GM19455 (cell line): Measurements from ENCODE around the gene CUL4B.
A peak's percentile ranks its signal among the peaks of the same experiment; 100 is the strongest.
"Not testable (repeated sequence)": the region's sequence is repeated elsewhere in the genome, so short reads cannot be mapped to it uniquely, and the experiment has no call there.

Experiments used
- ATAC-seq: cut with Tn5 transposase; IDR thresholded peaks from one replicate; pipeline ENCODE4 v1.9.1; 2021; ENCODE audit not compliant: unreplicated experiment

Gene CUL4B

GRCh38 chrX:120560842-120561633 is at the start of gene CUL4B:
Gene CUL4B (minus strand): TSS chrX:120560962. CDS start chrX:120560638, 324 bp downstream.
- peak; percentile 81 for ATAC-seq

GRCh38 chrX:120604361-120604782 is 43.6 kb upstream of the CUL4B start:
- ATAC-seq = peak; percentile 64

- peak; percentile 93 for ATAC-seq
These were observed 43.1 kb upstream of the CUL4B start, which contains the start of gene MCTS1 for GRCh38 chrX:120603707-120604360. Gene MCTS1 (plus strand): TSS chrX:120604101. CDS start chrX:120604237, 136 bp downstream.

GRCh38 chrX:120585702-120586101 is 24.9 kb upstream of the CUL4B start:
- no peak for ATAC-seq

- ATAC-seq = no peak
These were observed 14.8 kb upstream of the CUL4B start for GRCh38 chrX:120575379-120576114.

GRCh38 chrX:120573806-120574205 is 13.0 kb upstream of the CUL4B start:
- not testable (repeated sequence) for ATAC-seq

- no peak for ATAC-seq
These were observed 9.3 kb upstream of the CUL4B start for GRCh38 chrX:120570011-120570600.

GRCh38 chrX:120568609-120569008 is 7.8 kb upstream of the CUL4B start:
- ATAC-seq = no peak

GRCh38 chrX:120568035-120568434 is 7.3 kb upstream of the CUL4B start:
- ATAC-seq = no peak

- no peak for ATAC-seq
These were observed 6.1 kb upstream of the CUL4B start for GRCh38 chrX:120566817-120567216.

GRCh38 chrX:120564925-120565324 is 4.2 kb upstream of the CUL4B start:
- no peak for ATAC-seq

- no peak for ATAC-seq
These were observed 1.8 kb upstream of the CUL4B start for GRCh38 chrX:120562569-120562926.

- ATAC-seq = no peak
These were observed 1.1 kb upstream of the CUL4B start for GRCh38 chrX:120561634-120562568.

GRCh38 chrX:120560405-120560841 is 339 bp downstream of the CUL4B start:
- peak; percentile 35 for ATAC-seq

- no peak for ATAC-seq
These were observed 958 bp downstream of the CUL4B start for GRCh38 chrX:120559804-120560203.

GRCh38 chrX:120556251-120556650 is 4.5 kb downstream of the CUL4B start:
- no peak for ATAC-seq

- ATAC-seq = no peak
These were observed 11.0 kb downstream of the CUL4B start for GRCh38 chrX:120549483-120550452.

GRCh38 chrX:120536061-120536460 is 24.7 kb downstream of the CUL4B start:
- no peak for ATAC-seq
